GM20000 (cell line): ENCODE results near the gene EIF4E3.

Source experiments
- DNase-seq: peaks from one replicate; pipeline ENCODE4 v3.0.0; 2012; ENCODE audit warnings: low spot score
- CTCF ChIP-seq: IDR thresholded peaks from 2 replicates; pipeline ENCODE4 v1.5.1; 2012; ENCODE audit warnings: mild to moderate bottlenecking, control low read depth; ENCODE audit errors: extremely low read depth, missing control alignments

The EIF4E3 gene

GRCh38 chr3:71710906-71711494 is 14.2 kb downstream of the EIF4E3 start:
- TF ChIP-seq CTCF: no peak

GRCh38 chr3:71709908-71710511 is 15.2 kb downstream of the EIF4E3 start:
- DNase-seq: no peak

More at GRCh38 chr3:71710906-71711494, 14.2 kb downstream of the EIF4E3 start:
- DNase-seq: peak; percentile 68

GRCh38 chr3:71708476-71709105 is 16.6 kb downstream of the EIF4E3 start:
- no peak for TF ChIP-seq CTCF
- no peak for DNase-seq

More at GRCh38 chr3:71709908-71710511, 15.2 kb downstream of the EIF4E3 start:
- no peak for TF ChIP-seq CTCF

GRCh38 chr3:71707595-71707994 is 17.6 kb downstream of the EIF4E3 start:
- TF ChIP-seq CTCF: no peak
- DNase-seq: no peak

- TF ChIP-seq CTCF: no peak
- no peak for DNase-seq
Measured at GRCh38 chr3:71705681-71706080, 19.5 kb downstream of the EIF4E3 start.

- no peak for DNase-seq
- no peak for TF ChIP-seq CTCF
Measured at GRCh38 chr3:71704915-71705314, 20.3 kb downstream of the EIF4E3 start.

- no peak for DNase-seq
- TF ChIP-seq CTCF: no peak
Measured at GRCh38 chr3:71703797-71704196, 21.4 kb downstream of the EIF4E3 start.
